SK-N-SH (cell line): ENCODE results near the gene MAEA. TPM values are rescaled to one million over a fixed set of nuclear protein-coding genes. Genes with fewer than 3 reads are reported as not detected.

Experiments
- CTCF ChIA-PET: fragments of 300-600, 350-600 bp; formaldehyde crosslinking; extraction: SDS; loops from one replicate; lab custom pipeline; 2021; lab: Yijun Ruan, JAX
- POLR2A ChIA-PET: fragments of 350-600 bp; sonication (Branson Sonifier 250); formaldehyde crosslinking; extraction: SDS; loops from one replicate; lab custom pipeline; 2020; ENCODE audit warnings: antibody characterized with exemption, inconsistent platforms; lab: Yijun Ruan, JAX
- DNase-seq: peaks from one replicate; pipeline ENCODE4 v3.0.0; 2012
- H2AFZ ChIP-seq: fragments of 200-600 bp; sonication (generic); 2 replicates; pipeline ENCODE4 v1.8.1; 2016; ENCODE audit warnings: antibody characterized with exemption, mild to moderate bottlenecking, low read depth
- H3F3A ChIP-seq: fragments of 200-600 bp; sonication (generic); replicated peaks from 2 replicates; pipeline ENCODE3; 2016; ENCODE audit warnings: antibody characterized with exemption, mild to moderate bottlenecking; ENCODE audit not compliant: insufficient read depth
- H3K27ac ChIP-seq, 2 experiments: fragments of 200-500 bp in 1 of 2; fragments of 200-600 bp in 1 of 2; sonication (Bioruptor generic) in 1 of 2; sonication (generic), shearing (Covaris generic) in 1 of 2; 2 replicates each; pipeline versions ENCODE4 v1.5.1 to v1.6.1; 2014 to 2016; ENCODE audit warnings: low read depth in 2 of 2, inconsistent platforms in 1 of 2, low read length in 1 of 2, mild to moderate bottlenecking in 1 of 2, mixed read lengths in 1 of 2
- H3K27me3 ChIP-seq: fragments of 200-600 bp; sonication (generic), shearing (Covaris generic); 2 replicates; pipeline ENCODE4 v1.6.1; 2016; ENCODE audit warnings: mixed run types; ENCODE audit not compliant: insufficient read depth
- H3K36me3 ChIP-seq, 2 experiments: fragments of 200-500 bp in 1 of 2; fragments of 200-600 bp in 1 of 2; sonication (Bioruptor generic) in 1 of 2; sonication (generic) in 1 of 2; replicated peaks in 1 of 2; 2 replicates each; pipeline versions ENCODE3 to v1.5.1; 2014 to 2016; ENCODE audit warnings: low read length in 1 of 2, mild to moderate bottlenecking in 1 of 2; ENCODE audit not compliant: insufficient read depth in 2 of 2, control insufficient read depth in 1 of 2
- H3K4me1 ChIP-seq, 2 experiments: fragments of 200-500 bp in 1 of 2; fragments of 200-600 bp in 1 of 2; sonication (Bioruptor generic) in 1 of 2; sonication (generic), shearing (Covaris generic) in 1 of 2; 2 replicates each; pipeline versions ENCODE4 v1.5.1 to v1.6.1; 2014 to 2016; ENCODE audit warnings: low read depth in 1 of 2, low read length in 1 of 2, mixed run types in 1 of 2; ENCODE audit not compliant: insufficient read depth in 2 of 2, control insufficient read depth in 1 of 2
- H3K4me2 ChIP-seq: fragments of 200-600 bp; sonication (generic), shearing (Covaris generic); 2 replicates; pipeline ENCODE4 v1.6.1; 2017; ENCODE audit warnings: mixed run types
- H3K4me3 ChIP-seq, 2 experiments: fragments of 200-500 bp in 1 of 2; fragments of 200-600 bp in 1 of 2; sonication (Bioruptor generic) in 1 of 2; sonication (generic), shearing (Covaris generic) in 1 of 2; 2 replicates each; pipeline versions ENCODE4 v1.5.1 to v1.8.1; 2014 to 2016; ENCODE audit warnings: low read depth in 2 of 2, inconsistent platforms in 1 of 2, low read length in 1 of 2, mild to moderate bottlenecking in 1 of 2, mixed read lengths in 1 of 2, moderate library complexity in 1 of 2
- H3K79me2 ChIP-seq: fragments of 200-600 bp; sonication (generic); 2 replicates; pipeline ENCODE4 v1.8.1; 2017; ENCODE audit warnings: mild to moderate bottlenecking; ENCODE audit not compliant: insufficient read depth
- H3K9ac ChIP-seq: fragments of 200-600 bp; sonication (generic); 2 replicates; pipeline ENCODE4 v1.6.1; 2017; ENCODE audit warnings: mixed run types
- H3K9me2 ChIP-seq: fragments of 200-600 bp; sonication (generic); 2 replicates; pipeline ENCODE4 v1.6.1; 2017; ENCODE audit warnings: mixed run types
- H3K9me3 ChIP-seq: fragments of 200-600 bp; sonication (generic); 2 replicates; pipeline ENCODE4 v1.6.1; 2017; ENCODE audit warnings: mixed run types, mild to moderate bottlenecking, moderate library complexity
- H4K20me1 ChIP-seq: fragments of 200-600 bp; sonication (generic); 2 replicates; pipeline ENCODE4 v1.6.1; 2017; ENCODE audit warnings: mild to moderate bottlenecking, mixed run types; ENCODE audit not compliant: insufficient read depth
- CHD2 ChIP-seq: fragments of 150-350 bp; IDR thresholded peaks from 2 replicates; pipeline ENCODE4 v1.6.1; 2018; ENCODE audit warnings: low read length; ENCODE audit not compliant: partially characterized antibody
- EZH2phosphoT487 ChIP-seq: fragments of 200-600 bp; sonication (generic); IDR thresholded peaks from 2 replicates; pipeline ENCODE4 v1.6.1; 2017; ENCODE audit warnings: low read depth, mixed run types, mild to moderate bottlenecking, antibody characterized with exemption, moderate library complexity, borderline replicate concordance
- FOSL2 ChIP-seq: IDR thresholded peaks from 2 replicates; pipeline ENCODE4 v1.4.0; 2012; ENCODE audit warnings: low read depth, mild to moderate bottlenecking, moderate library complexity, borderline replicate concordance
- FOXM1 ChIP-seq: IDR thresholded peaks from 2 replicates; pipeline ENCODE4 v1.4.0; 2012; ENCODE audit warnings: low read depth, mild to moderate bottlenecking
- GABPA ChIP-seq: IDR thresholded peaks from 2 replicates; pipeline ENCODE4 v1.4.0; 2012; ENCODE audit warnings: low read depth, mild to moderate bottlenecking
- GATA2 ChIP-seq: sonication (generic); formaldehyde crosslinking; IDR thresholded peaks from 2 replicates; pipeline ENCODE4 v1.5.0; 2020; ENCODE audit warnings: mild to moderate bottlenecking, missing genetic modification reagents
- MXI1 ChIP-seq: IDR thresholded peaks from 2 replicates; pipeline ENCODE4 v1.6.1; 2012; ENCODE audit warnings: mild to moderate bottlenecking, low read depth, low read length, improper control_type of control experiment
- NFIC ChIP-seq: IDR thresholded peaks from 2 replicates; pipeline ENCODE4 v1.4.0; 2012; ENCODE audit warnings: borderline replicate concordance
- RAD21 ChIP-seq: IDR thresholded peaks from 2 replicates; pipeline ENCODE4 v1.6.1; 2012; ENCODE audit warnings: mild to moderate bottlenecking, low read length
- RCOR1 ChIP-seq: fragments of 150-350 bp; IDR thresholded peaks from 2 replicates; pipeline ENCODE4 v1.6.1; 2017; ENCODE audit warnings: antibody characterized with exemption, low read length
- REST ChIP-seq: IDR thresholded peaks from 2 replicates; pipeline ENCODE4 v1.6.1; 2012; ENCODE audit warnings: mild to moderate bottlenecking, low read depth, low read length, moderate library complexity
- RFX5 ChIP-seq: IDR thresholded peaks from 2 replicates; pipeline ENCODE4 v1.6.1; 2012; ENCODE audit warnings: mild to moderate bottlenecking, improper control_type of control experiment, low read length
- SIN3A ChIP-seq: IDR thresholded peaks from 2 replicates; pipeline ENCODE4 v1.6.1; 2012; ENCODE audit warnings: low read depth, mild to moderate bottlenecking, low read length, moderate library complexity, borderline replicate concordance
- TAF1 ChIP-seq: IDR thresholded peaks from 2 replicates; pipeline ENCODE4 v1.6.1; 2012; ENCODE audit warnings: low read depth, mild to moderate bottlenecking, low read length, moderate library complexity, borderline replicate concordance
- TCF12 ChIP-seq: IDR thresholded peaks from 2 replicates; pipeline ENCODE4 v1.4.0; 2012
- TEAD4 ChIP-seq: IDR thresholded peaks from 2 replicates; pipeline ENCODE4 v1.4.0; 2012; ENCODE audit warnings: mild to moderate bottlenecking, borderline replicate concordance; ENCODE audit not compliant: insufficient read depth
- USF1 ChIP-seq: IDR thresholded peaks from 2 replicates; pipeline ENCODE4 v1.4.0; 2012; ENCODE audit warnings: low read depth, borderline replicate concordance
- YY1 ChIP-seq: IDR thresholded peaks from 2 replicates; pipeline ENCODE4 v1.4.0; 2012; ENCODE audit warnings: low read depth, mild to moderate bottlenecking
- WGBS: methylation state at CpG from one replicate; pipeline ENCODE4 v1.1.6; 2017; ENCODE audit warnings: low lambda C conversion rate; 5-methylcytosine and 5-hydroxymethylcytosine counted together
- polyA plus RNA-seq, 3 experiments: library from polyadenylated mRNA; depleted of rRNA; stranded (reverse); fragments of >200 nt; gene quantifications; 2 replicates each; pipeline ENCODE4 v1.2.3, GENCODE V29; 2012
- TF ChIP-seq, protein P1 (sequence below): fragments of 200-600 bp; sonication (generic); IDR thresholded peaks from 2 replicates; pipeline ENCODE4 v1.6.1; 2017; ENCODE audit warnings: antibody characterized with exemption, mild to moderate bottlenecking, moderate library complexity
- TF ChIP-seq, protein P2 (sequence below): IDR thresholded peaks from 2 replicates; pipeline ENCODE4 v1.4.0; 2012; ENCODE audit warnings: low read depth, borderline replicate concordance

Gene MAEA
- polyA plus RNA-seq, 1 of the 3 experiments (the other 2 are of a cell fraction) = 128 TPM

DNA sequence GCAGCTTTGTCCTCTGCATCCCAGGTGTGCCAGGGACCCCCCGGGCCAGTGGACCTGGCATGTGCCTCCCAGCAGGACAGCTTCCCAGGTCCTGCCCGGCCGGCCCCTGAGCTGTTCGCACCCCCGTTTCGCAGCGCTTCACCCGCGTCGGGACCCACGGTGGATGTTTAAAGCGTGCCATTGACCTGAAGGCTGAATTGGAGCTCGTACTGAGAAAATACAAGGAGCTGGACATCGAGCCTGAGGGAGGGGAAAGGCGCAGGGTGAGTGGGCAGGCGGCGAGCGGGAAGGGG lies 65.2 kb downstream of the MAEA start:
- H3K4me1 ChIP-seq = no peaks in the 10 kb centered on the region; a peak in 1 of 4 replicates
- H3F3A ChIP-seq = no peaks in the 10 kb centered on the region
- no peak overlapping the region for H3K9ac ChIP-seq
- peaks cover 4% of the 10 kb centered on the region for H4K20me1 ChIP-seq
- POLR2A ChIA-PET = interaction anchor here (0.6 to 0.9 kb wide), 2 partner anchors 8 to 23 kb away, joined by 3 read pairs; partner anchors contain the start of gene UVSSA
- WGBS = 96% methylated on average over 13 of the region's 18 CpGs
- no peaks in the 10 kb centered on the region for H3K9me2 ChIP-seq
- TF ChIP-seq GATA2 (no peak), USF1 (no peak), TCF12 (no peak), RCOR1 (no peak), EZH2phosphoT487 (no peak), GABPA (no peak), SIN3A (no peak), FOXM1 (no peak), RAD21 (no peak), FOSL2 (no peak), TEAD4 (no peak), MXI1 (no peak), TAF1 (no peak), NFIC (no peak), CHD2 (no peak), REST (no peak), YY1 (no peak), RFX5 (no peak)
- TF ChIP-seq, protein P1, sequence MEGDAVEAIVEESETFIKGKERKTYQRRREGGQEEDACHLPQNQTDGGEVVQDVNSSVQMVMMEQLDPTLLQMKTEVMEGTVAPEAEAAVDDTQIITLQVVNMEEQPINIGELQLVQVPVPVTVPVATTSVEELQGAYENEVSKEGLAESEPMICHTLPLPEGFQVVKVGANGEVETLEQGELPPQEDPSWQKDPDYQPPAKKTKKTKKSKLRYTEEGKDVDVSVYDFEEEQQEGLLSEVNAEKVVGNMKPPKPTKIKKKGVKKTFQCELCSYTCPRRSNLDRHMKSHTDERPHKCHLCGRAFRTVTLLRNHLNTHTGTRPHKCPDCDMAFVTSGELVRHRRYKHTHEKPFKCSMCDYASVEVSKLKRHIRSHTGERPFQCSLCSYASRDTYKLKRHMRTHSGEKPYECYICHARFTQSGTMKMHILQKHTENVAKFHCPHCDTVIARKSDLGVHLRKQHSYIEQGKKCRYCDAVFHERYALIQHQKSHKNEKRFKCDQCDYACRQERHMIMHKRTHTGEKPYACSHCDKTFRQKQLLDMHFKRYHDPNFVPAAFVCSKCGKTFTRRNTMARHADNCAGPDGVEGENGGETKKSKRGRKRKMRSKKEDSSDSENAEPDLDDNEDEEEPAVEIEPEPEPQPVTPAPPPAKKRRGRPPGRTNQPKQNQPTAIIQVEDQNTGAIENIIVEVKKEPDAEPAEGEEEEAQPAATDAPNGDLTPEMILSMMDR = no peak
- TF ChIP-seq, protein P2, sequence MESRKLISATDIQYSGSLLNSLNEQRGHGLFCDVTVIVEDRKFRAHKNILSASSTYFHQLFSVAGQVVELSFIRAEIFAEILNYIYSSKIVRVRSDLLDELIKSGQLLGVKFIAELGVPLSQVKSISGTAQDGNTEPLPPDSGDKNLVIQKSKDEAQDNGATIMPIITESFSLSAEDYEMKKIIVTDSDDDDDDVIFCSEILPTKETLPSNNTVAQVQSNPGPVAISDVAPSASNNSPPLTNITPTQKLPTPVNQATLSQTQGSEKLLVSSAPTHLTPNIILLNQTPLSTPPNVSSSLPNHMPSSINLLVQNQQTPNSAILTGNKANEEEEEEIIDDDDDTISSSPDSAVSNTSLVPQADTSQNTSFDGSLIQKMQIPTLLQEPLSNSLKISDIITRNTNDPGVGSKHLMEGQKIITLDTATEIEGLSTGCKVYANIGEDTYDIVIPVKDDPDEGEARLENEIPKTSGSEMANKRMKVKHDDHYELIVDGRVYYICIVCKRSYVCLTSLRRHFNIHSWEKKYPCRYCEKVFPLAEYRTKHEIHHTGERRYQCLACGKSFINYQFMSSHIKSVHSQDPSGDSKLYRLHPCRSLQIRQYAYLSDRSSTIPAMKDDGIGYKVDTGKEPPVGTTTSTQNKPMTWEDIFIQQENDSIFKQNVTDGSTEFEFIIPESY = no peak
- no peak overlapping the region for H3K4me3 ChIP-seq
- no peak overlapping the region for H3K4me2 ChIP-seq
- CTCF ChIA-PET = interaction anchor here (0.6 to 9.5 kb wide), 10 partner anchors 10 to 290 kb away, joined by 3 to 98 read pairs (median 7); no protein-coding TSS in a partner anchor
- DNase-seq = no peak
- peaks cover 9 to 53% of the 10 kb centered on the region in 2 experiments for H3K36me3 ChIP-seq
- H3K79me2 ChIP-seq = peaks cover 9% of the 10 kb centered on the region; the same call in 1 of the 2 replicates
- no peaks in the 10 kb centered on the region for H3K9me3 ChIP-seq
- H2AFZ ChIP-seq = no peak overlapping the region
- H3K27ac ChIP-seq = no peak overlapping the region
- H3K27me3 ChIP-seq = no peaks in the 10 kb centered on the region
